Keratinocyte (primary cell): ENCODE measurements around the gene EPHB2. TPM values are rescaled to one million over a fixed set of nuclear protein-coding genes. Genes with fewer than 3 reads are reported as not detected.

Source experiments
- DNase-seq: peaks from one replicate; pipeline ENCODE4 v3.0.0-alpha.2; 2011; ENCODE audit warnings: low read depth, missing footprints, low spot score
- FAIRE-seq: peaks from 2 replicates; lab custom pipeline; 2011; peaks lifted over from hg19 to GRCh38; lab: Jason Lieb, UNC
- H2AFZ ChIP-seq: 2 replicates; pipeline ENCODE4 v1.6.0; 2012; ENCODE audit warnings: low read length, control low read depth, inconsistent platforms; ENCODE audit not compliant: control insufficient read depth
- H3K27ac ChIP-seq: 2 replicates; pipeline ENCODE4 v1.5.1; 2011; ENCODE audit warnings: low read length; ENCODE audit not compliant: control insufficient read depth, insufficient read depth
- H3K27me3 ChIP-seq: 3 replicates; pipeline ENCODE4 v1.6.0; 2011; ENCODE audit warnings: low read length; ENCODE audit not compliant: control insufficient read depth, insufficient read depth; ENCODE audit errors: extremely low read depth
- H3K36me3 ChIP-seq, 2 experiments: 2 replicates in 1 of 2; 3 replicates in 1 of 2; pipeline ENCODE4 v1.5.1; 2011; ENCODE audit warnings: low read length in 2 of 2, mild to moderate bottlenecking in 1 of 2; ENCODE audit not compliant: control insufficient read depth in 2 of 2, insufficient read depth in 2 of 2; ENCODE audit errors: extremely low read depth in 1 of 2
- H3K4me1 ChIP-seq: 3 replicates; pipeline ENCODE4 v1.5.1; 2011; ENCODE audit warnings: low read length; ENCODE audit not compliant: control insufficient read depth, insufficient read depth; ENCODE audit errors: extremely low read depth
- H3K4me2 ChIP-seq: 3 replicates; pipeline ENCODE4 v1.6.0; 2011; ENCODE audit warnings: low read depth, low read length; ENCODE audit not compliant: control insufficient read depth, insufficient read depth; ENCODE audit errors: extremely low read depth
- H3K4me3 ChIP-seq, 3 experiments: fragments of 200-600 bp in 1 of 3; sonication (generic) in 1 of 3; 2 replicates in 2 of 3; 3 replicates in 1 of 3; pipeline ENCODE4 v1.5.1; 2011 to 2016; ENCODE audit warnings: low read length in 3 of 3, mild to moderate bottlenecking in 3 of 3, control low read depth in 2 of 3, inconsistent platforms in 1 of 3, low read depth in 1 of 3, mixed read lengths in 1 of 3, mixed run types in 1 of 3, moderate library complexity in 1 of 3; ENCODE audit not compliant: control insufficient read depth in 2 of 3, insufficient read depth in 2 of 3; ENCODE audit errors: extremely low read depth in 1 of 3
- H3K79me2 ChIP-seq: 2 replicates; pipeline ENCODE4 v1.6.0; 2012; ENCODE audit warnings: low read length; ENCODE audit not compliant: control insufficient read depth, insufficient read depth
- H3K9ac ChIP-seq: 3 replicates; pipeline ENCODE4 v1.6.0; 2011; ENCODE audit warnings: low read length; ENCODE audit not compliant: control insufficient read depth, insufficient read depth; ENCODE audit errors: extremely low read depth
- H3K9me1 ChIP-seq: 3 replicates; pipeline ENCODE4 v1.6.0; 2011; ENCODE audit warnings: low read length; ENCODE audit not compliant: control insufficient read depth, insufficient read depth; ENCODE audit errors: extremely low read depth
- H3K9me3 ChIP-seq: 2 replicates; pipeline ENCODE4 v1.5.1; 2012; ENCODE audit warnings: low read depth, low read length; ENCODE audit not compliant: control insufficient read depth
- H4K20me1 ChIP-seq: 3 replicates; pipeline ENCODE4 v1.6.0; 2011; ENCODE audit warnings: low read length; ENCODE audit not compliant: control insufficient read depth, insufficient read depth; ENCODE audit errors: extremely low read depth
- EZH2 ChIP-seq: IDR thresholded peaks from one replicate; pipeline ENCODE4 v1.6.1; 2012; ENCODE audit warnings: inconsistent platforms, mild to moderate bottlenecking, low read length, moderate library complexity
- dilution Hi-C: fragments of 300-500 bp; cut with MboI; formaldehyde crosslinking; loops from one replicate; pipeline ENCODE4 v1.7.0; 2020; ENCODE audit warnings: low sequenced_read_pairs; ENCODE audit not compliant: extremely low pct_ligation_motif_present
- polyA plus RNA-seq, 5 experiments: library from polyadenylated mRNA; depleted of rRNA in 3 of 5; stranded (reverse) in 3 of 5; stranded (forward) in 1 of 5; unstranded in 1 of 5; fragments of >200 nt; gene quantifications; 1 replicate in 1 of 5; 2 replicates in 3 of 5; 3 replicates in 1 of 5; pipeline versions ENCODE4 v1.2.1 to v1.2.3, GENCODE V29; 2011 to 2012; ENCODE audit warnings: missing spikeins in 2 of 5, low read depth in 1 of 5, low replicate concordance in 1 of 5
- TF ChIP-seq, protein P1 (sequence below), 3 experiments: IDR thresholded peaks in 1 of 3; conservative IDR thresholded peaks in 1 of 3; optimal IDR thresholded peaks in 1 of 3; 2 replicates in 2 of 3; 3 replicates in 1 of 3; pipeline versions ENCODE3 to v1.5.1; 2011; ENCODE audit warnings: low read length in 3 of 3, mild to moderate bottlenecking in 3 of 3, moderate library complexity in 2 of 3, control low read depth in 1 of 3, inconsistent platforms in 1 of 3; ENCODE audit not compliant: insufficient read depth in 2 of 3; ENCODE audit errors: extremely low read depth in 1 of 3

EPHB2 gene
- polyA plus RNA-seq, 1 donor (not counting 4 experiments of a cell fraction or from before 2014, with no cell fraction given): 0.10 TPM

DNA sequence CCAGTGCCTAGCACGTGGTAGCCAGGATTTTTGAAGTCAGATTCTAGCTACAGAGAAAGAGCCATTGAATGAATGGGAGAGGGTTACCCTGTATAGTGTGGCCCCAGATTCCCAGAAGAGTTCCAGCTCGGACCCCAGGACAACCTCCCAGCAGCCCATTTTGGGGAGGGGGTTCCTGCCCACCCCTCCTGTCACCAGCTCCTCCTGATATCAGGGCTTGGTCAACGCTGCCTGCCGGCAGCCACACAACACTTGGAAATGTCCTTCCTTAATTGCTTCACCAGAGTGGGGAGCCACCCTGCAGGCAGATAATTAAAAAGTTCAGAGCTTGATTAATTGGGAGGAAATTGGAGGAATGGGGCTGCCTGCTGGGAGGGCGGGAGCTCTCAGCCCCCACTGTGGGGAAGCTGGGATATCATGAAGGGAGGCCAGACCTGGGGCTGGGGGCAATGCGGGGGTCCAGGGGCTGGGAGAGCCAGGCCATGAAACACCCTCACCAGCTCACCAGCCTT is 141.6 kb downstream of the EPHB2 start:
- H3K4me3 ChIP-seq: no peak overlapping the region
- H3K4me2 ChIP-seq: no peak overlapping the region
- H3K27me3 ChIP-seq: peaks cover 10% of the 10 kb centered on the region
- dilution Hi-C loops: no loop called here
- no peaks in the 10 kb centered on the region for H3K9me1 ChIP-seq
- H4K20me1 ChIP-seq: no peaks in the 10 kb centered on the region
- no peak for DNase-seq
- no peaks in the 10 kb centered on the region for H3K9me3 ChIP-seq
- TF ChIP-seq, protein P1, sequence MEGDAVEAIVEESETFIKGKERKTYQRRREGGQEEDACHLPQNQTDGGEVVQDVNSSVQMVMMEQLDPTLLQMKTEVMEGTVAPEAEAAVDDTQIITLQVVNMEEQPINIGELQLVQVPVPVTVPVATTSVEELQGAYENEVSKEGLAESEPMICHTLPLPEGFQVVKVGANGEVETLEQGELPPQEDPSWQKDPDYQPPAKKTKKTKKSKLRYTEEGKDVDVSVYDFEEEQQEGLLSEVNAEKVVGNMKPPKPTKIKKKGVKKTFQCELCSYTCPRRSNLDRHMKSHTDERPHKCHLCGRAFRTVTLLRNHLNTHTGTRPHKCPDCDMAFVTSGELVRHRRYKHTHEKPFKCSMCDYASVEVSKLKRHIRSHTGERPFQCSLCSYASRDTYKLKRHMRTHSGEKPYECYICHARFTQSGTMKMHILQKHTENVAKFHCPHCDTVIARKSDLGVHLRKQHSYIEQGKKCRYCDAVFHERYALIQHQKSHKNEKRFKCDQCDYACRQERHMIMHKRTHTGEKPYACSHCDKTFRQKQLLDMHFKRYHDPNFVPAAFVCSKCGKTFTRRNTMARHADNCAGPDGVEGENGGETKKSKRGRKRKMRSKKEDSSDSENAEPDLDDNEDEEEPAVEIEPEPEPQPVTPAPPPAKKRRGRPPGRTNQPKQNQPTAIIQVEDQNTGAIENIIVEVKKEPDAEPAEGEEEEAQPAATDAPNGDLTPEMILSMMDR (optimal IDR thresholded peaks at IDR 0.05 in 1 of 3, IDR thresholded peaks at IDR 0.05 in 1 of 3, conservative IDR thresholded peaks at IDR 0.05 in 1 of 3; ENCODE audit: extremely low read depth in 1 of 3, insufficient read depth in 2 of 3, low read length in 3 of 3): no peak
- TF ChIP-seq EZH2: no peak
- H3K9ac ChIP-seq: no peak overlapping the region
- no peak for FAIRE-seq
- H3K27ac ChIP-seq: no peak overlapping the region
- H3K36me3 ChIP-seq: no peaks in the 10 kb centered on the region
- H3K79me2 ChIP-seq: no peaks in the 10 kb centered on the region
- no peak overlapping the region for H2AFZ ChIP-seq
- H3K4me1 ChIP-seq: no peaks in the 10 kb centered on the region

DNA sequence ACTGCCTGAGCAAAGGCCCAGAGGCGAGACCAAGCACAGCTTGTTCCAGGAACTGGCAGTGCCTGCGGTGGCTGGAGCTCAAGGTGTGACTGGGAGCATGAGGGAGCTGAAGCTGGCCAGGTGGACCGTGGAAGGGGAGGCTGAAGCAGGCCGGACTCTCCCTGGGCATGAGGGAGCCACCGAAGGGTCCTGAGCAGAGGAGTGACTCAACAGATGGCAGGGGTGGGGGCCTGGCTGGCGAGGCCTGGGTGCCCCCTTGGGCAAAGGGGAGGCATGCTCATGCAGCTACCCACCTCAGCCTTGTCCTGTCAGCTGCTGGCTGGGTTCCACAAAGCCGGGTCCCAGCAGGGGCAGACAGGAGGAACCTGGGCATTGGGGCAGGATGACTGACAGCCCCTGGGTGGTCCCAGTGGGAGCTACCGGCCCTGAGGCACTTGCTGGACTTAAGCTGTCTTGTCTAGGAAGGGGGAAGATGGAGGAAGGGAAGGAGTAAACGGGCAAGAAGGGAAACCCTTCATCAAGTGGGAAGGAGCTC is 143.1 kb downstream of the EPHB2 start:
- dilution Hi-C loops: no loop called here
- Histone ChIP-seq H4K20me1 (no peaks in the 10 kb centered on the region), H3K9me1 (no peaks in the 10 kb centered on the region), H3K9ac (no peak overlapping the region), H2AFZ (no peak overlapping the region), H3K27ac (no peak overlapping the region), H3K4me2 (no peak overlapping the region), H3K27me3 (peaks cover 10% of the 10 kb centered on the region), H3K79me2 (no peaks in the 10 kb centered on the region), H3K9me3 (no peaks in the 10 kb centered on the region), H3K36me3 (no peaks in the 10 kb centered on the region), H3K4me3 (no peak overlapping the region), H3K4me1 (no peaks in the 10 kb centered on the region)
- no peak for TF ChIP-seq EZH2
- TF ChIP-seq, protein P1 (optimal IDR thresholded peaks at IDR 0.05 in 1 of 3, IDR thresholded peaks at IDR 0.05 in 1 of 3, conservative IDR thresholded peaks at IDR 0.05 in 1 of 3; ENCODE audit: extremely low read depth in 1 of 3, insufficient read depth in 2 of 3, low read length in 3 of 3): no peak
- DNase-seq (no peak), FAIRE-seq (no peak)
